HepG2 (cell line): ENCODE data around the gene CCT5. TPM values are rescaled to one million over a fixed set of nuclear protein-coding genes. Genes with fewer than 3 reads are reported as not detected.
A peak's percentile ranks its signal among the peaks of the same experiment; 100 is the strongest.

Source experiments
- KLF12 ChIP-seq: sonication (generic); formaldehyde crosslinking; IDR thresholded peaks from 2 replicates; pipeline ENCODE4 v1.4.0; 2020; ENCODE audit warnings: missing genetic modification reagents, borderline replicate concordance
- KLF9 ChIP-seq: IDR thresholded peaks from 2 replicates; pipeline ENCODE4 v1.6.1; 2016; ENCODE audit warnings: low read depth
- REPIN1 ChIP-seq: sonication (generic); formaldehyde crosslinking; IDR thresholded peaks from 2 replicates; pipeline ENCODE4 v1.8.0; 2022; ENCODE audit warnings: missing genetic modification reagents, low read depth, mild to moderate bottlenecking, borderline replicate concordance
- SOX5 ChIP-seq: IDR thresholded peaks from 2 replicates; pipeline ENCODE4 v1.6.1; 2016; ENCODE audit warnings: borderline replicate concordance
- SRSF1 ChIP-seq: fragments of 200-400 bp; formaldehyde crosslinking; optimal IDR thresholded peaks from 2 replicates; pipeline ENCODE3; 2017; ENCODE audit warnings: mild to moderate bottlenecking, low read depth, low read length, moderate library complexity
- SRY ChIP-seq: sonication (generic); formaldehyde crosslinking; IDR thresholded peaks from 2 replicates; pipeline ENCODE4 v1.8.0; 2022; ENCODE audit warnings: mild to moderate bottlenecking, missing genetic modification reagents
- YY1 ChIP-seq: IDR thresholded peaks from 2 replicates; pipeline ENCODE4 v1.6.1; 2011; ENCODE audit warnings: low read length, low read depth, moderate library complexity, mild to moderate bottlenecking; ENCODE audit not compliant: insufficient read depth, insufficient replicate concordance
- ZBTB8A ChIP-seq: sonication (generic); formaldehyde crosslinking; IDR thresholded peaks from 2 replicates; pipeline ENCODE4 v1.4.0; 2020; ENCODE audit warnings: mild to moderate bottlenecking, low read depth, missing genetic modification reagents, borderline replicate concordance
- ZFYVE20 ChIP-seq: sonication (generic); formaldehyde crosslinking; IDR thresholded peaks from 2 replicates; pipeline ENCODE4 v1.8.0; 2023; ENCODE audit warnings: low read depth, mild to moderate bottlenecking, moderate library complexity, missing genetic modification reagents, borderline replicate concordance
- ZMYM4 ChIP-seq: sonication (generic); formaldehyde crosslinking; IDR thresholded peaks from 2 replicates; pipeline ENCODE4 v1.8.1; 2023; ENCODE audit warnings: mild to moderate bottlenecking, missing genetic modification reagents
- ZNF101 ChIP-seq: sonication (generic); formaldehyde crosslinking; IDR thresholded peaks from 2 replicates; pipeline ENCODE4 v1.4.0; 2020; ENCODE audit warnings: mild to moderate bottlenecking, low read depth, missing genetic modification reagents, borderline replicate concordance
- ZNF224 ChIP-seq: sonication (generic); formaldehyde crosslinking; IDR thresholded peaks from 2 replicates; pipeline ENCODE4 v1.5.0; 2020; ENCODE audit warnings: mild to moderate bottlenecking, missing genetic modification reagents
- ZNF430 ChIP-seq: sonication (generic); formaldehyde crosslinking; IDR thresholded peaks from 2 replicates; pipeline ENCODE4 v1.9.0; 2021; ENCODE audit warnings: mild to moderate bottlenecking, missing genetic modification reagents
- ZNF496 ChIP-seq: sonication (generic); formaldehyde crosslinking; IDR thresholded peaks from 2 replicates; pipeline ENCODE4 v1.8.1; 2023; ENCODE audit warnings: mild to moderate bottlenecking, moderate library complexity, missing genetic modification reagents; ENCODE audit not compliant: insufficient replicate concordance
- ZNF564 ChIP-seq: sonication (generic); formaldehyde crosslinking; IDR thresholded peaks from 2 replicates; pipeline ENCODE4 v1.8.1; 2023; ENCODE audit warnings: mild to moderate bottlenecking, missing genetic modification reagents
- ZZZ3 ChIP-seq: sonication (generic); formaldehyde crosslinking; IDR thresholded peaks from 2 replicates; pipeline ENCODE4 v1.4.0; 2020; ENCODE audit warnings: missing genetic modification reagents, mild to moderate bottlenecking, borderline replicate concordance
- polyA plus RNA-seq, 8 experiments: library from polyadenylated mRNA; depleted of rRNA in 3 of 8; stranded (reverse) in 7 of 8; unstranded in 1 of 8; fragments of >200 nt; fragmentation: Illumina TruSeq in 4 of 8; extraction: Trizol in 4 of 8; gene quantifications; 2 replicates each; pipeline versions ENCODE4 v1.2.1 to v1.2.3, GENCODE V29; 2011 to 2016; ENCODE audit warnings: low read depth in 4 of 8, missing spikeins in 1 of 8, mixed read lengths in 1 of 8; ENCODE audit not compliant: insufficient read depth in 1 of 8
- total RNA-seq, 5 experiments: library from RNA; depleted of rRNA; stranded (reverse); fragments of >200 nt; fragmentation: Illumina TruSeq; extraction: Trizol; gene quantifications; 2 replicates each; pipeline ENCODE4 v1.2.3, GENCODE V29; 2016; ENCODE audit warnings: low read depth in 1 of 5
- TF ChIP-seq, protein P1 (sequence below): sonication (generic); formaldehyde crosslinking; IDR thresholded peaks from 2 replicates; pipeline ENCODE4 v1.5.0; 2020; ENCODE audit warnings: missing genetic modification reagents
- TF ChIP-seq, protein P2 (sequence below): sonication (generic); formaldehyde crosslinking; conservative IDR thresholded peaks from 2 replicates; pipeline ENCODE4 v1.4.0; 2020; ENCODE audit warnings: missing genetic modification reagents
- TF ChIP-seq, protein P3 (sequence below): sonication (generic); formaldehyde crosslinking; IDR thresholded peaks from 2 replicates; pipeline ENCODE4 v1.5.0; 2020; ENCODE audit warnings: missing genetic modification reagents, mild to moderate bottlenecking, borderline replicate concordance
- TF ChIP-seq, protein P4 (sequence below): sonication (generic); formaldehyde crosslinking; IDR thresholded peaks from 2 replicates; pipeline ENCODE4 v1.8.1; 2023; ENCODE audit warnings: missing genetic modification reagents, inconsistent platforms, borderline replicate concordance
- TF ChIP-seq, protein P5 (sequence below): sonication (generic); formaldehyde crosslinking; IDR thresholded peaks from 2 replicates; pipeline ENCODE4 v1.9.0; 2021; ENCODE audit warnings: missing genetic modification reagents, borderline replicate concordance

The CCT5 gene
- total and polyA plus RNA-seq, 2 of the 13 experiments (the other 11 are each of a cell fraction or from before 2014, with no cell fraction given), result 319 to 708 TPM

DNA sequence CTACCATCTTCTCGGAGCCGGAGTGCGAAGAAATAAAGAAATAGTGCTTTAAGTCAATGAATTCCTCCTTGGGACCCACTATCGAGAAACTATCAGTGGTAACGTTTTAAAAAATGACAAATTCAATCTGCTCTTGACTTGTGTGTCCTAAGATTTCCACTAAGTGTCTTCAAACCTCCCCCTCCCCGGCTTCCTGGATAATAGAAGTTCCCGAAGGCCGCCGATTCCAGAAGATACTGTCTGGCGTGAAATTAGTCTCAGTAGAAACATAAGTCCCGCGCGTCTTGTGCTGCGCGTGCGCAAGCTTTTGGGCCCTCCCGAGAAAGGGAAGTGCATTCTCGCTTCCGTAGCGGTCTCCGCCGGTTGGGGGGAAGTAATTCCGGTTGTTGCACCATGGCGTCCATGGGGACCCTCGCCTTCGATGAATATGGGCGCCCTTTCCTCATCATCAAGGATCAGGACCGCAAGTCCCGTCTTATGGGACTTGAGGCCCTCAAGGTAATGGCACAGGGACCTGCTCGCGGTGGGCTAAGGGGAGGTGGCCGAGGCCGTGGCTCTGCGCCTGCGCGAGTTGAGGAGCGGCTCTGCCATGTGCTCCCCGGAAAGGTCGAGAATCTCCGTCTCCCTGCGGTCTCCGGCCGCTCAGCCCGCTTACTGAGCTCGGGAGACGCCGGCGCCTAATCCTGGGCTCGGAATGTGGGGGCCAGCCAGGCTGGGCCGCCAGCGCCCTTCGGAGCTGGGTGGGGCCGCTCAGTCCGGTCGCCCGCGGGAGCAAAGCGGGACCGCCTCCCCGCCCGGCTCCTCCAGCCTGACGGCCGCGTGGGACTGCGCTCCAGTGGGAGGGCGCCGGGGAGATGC is at the start of gene CCT5 (continued):
- TF ChIP-seq, protein P1, sequence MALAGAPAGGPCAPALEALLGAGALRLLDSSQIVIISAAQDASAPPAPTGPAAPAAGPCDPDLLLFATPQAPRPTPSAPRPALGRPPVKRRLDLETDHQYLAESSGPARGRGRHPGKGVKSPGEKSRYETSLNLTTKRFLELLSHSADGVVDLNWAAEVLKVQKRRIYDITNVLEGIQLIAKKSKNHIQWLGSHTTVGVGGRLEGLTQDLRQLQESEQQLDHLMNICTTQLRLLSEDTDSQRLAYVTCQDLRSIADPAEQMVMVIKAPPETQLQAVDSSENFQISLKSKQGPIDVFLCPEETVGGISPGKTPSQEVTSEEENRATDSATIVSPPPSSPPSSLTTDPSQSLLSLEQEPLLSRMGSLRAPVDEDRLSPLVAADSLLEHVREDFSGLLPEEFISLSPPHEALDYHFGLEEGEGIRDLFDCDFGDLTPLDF (CRISPR knock-in tag), result no peak
- TF ChIP-seq, protein P2, sequence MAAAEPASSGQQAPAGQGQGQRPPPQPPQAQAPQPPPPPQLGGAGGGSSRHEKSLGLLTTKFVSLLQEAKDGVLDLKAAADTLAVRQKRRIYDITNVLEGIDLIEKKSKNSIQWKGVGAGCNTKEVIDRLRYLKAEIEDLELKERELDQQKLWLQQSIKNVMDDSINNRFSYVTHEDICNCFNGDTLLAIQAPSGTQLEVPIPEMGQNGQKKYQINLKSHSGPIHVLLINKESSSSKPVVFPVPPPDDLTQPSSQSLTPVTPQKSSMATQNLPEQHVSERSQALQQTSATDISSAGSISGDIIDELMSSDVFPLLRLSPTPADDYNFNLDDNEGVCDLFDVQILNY (CRISPR knock-in tag), result no peak
- 0 out of 2 replicates have a peak, but pooled peaks have one; percentile 4 for TF ChIP-seq ZMYM4 (CRISPR knock-in tag)
- TF ChIP-seq ZNF496 (CRISPR knock-in tag), result no peak
- TF ChIP-seq KLF12, result no peak
- TF ChIP-seq, protein P3, sequence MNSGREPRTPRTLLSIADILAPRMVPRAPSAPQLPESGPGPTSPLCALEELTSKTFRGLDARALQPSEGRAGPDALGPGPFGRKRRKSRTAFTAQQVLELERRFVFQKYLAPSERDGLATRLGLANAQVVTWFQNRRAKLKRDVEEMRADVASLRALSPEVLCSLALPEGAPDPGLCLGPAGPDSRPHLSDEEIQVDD (CRISPR knock-in tag), result no peak
- TF ChIP-seq SOX5 (CRISPR knock-in tag), result no peak
- peak; percentile 86 for TF ChIP-seq YY1
- TF ChIP-seq SRSF1, result no peak
- TF ChIP-seq ZNF430 (CRISPR knock-in tag), result no peak
- TF ChIP-seq ZNF224 (CRISPR knock-in tag), result peak; percentile 66; the same call in 1 of the 2 replicates
- TF ChIP-seq KLF9, result no peak
- peak; percentile 78; the same call in 1 of the 2 replicates for TF ChIP-seq SRY (CRISPR knock-in tag)
- no peak; the same call in 1 of the 2 replicates for TF ChIP-seq REPIN1 (CRISPR knock-in tag)
- TF ChIP-seq, protein P4, sequence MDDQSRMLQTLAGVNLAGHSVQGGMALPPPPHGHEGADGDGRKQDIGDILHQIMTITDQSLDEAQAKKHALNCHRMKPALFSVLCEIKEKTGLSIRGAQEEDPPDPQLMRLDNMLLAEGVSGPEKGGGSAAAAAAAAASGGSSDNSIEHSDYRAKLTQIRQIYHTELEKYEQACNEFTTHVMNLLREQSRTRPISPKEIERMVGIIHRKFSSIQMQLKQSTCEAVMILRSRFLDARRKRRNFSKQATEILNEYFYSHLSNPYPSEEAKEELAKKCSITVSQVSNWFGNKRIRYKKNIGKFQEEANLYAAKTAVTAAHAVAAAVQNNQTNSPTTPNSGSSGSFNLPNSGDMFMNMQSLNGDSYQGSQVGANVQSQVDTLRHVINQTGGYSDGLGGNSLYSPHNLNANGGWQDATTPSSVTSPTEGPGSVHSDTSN (CRISPR knock-in tag), result no peak
- TF ChIP-seq, protein P5, sequence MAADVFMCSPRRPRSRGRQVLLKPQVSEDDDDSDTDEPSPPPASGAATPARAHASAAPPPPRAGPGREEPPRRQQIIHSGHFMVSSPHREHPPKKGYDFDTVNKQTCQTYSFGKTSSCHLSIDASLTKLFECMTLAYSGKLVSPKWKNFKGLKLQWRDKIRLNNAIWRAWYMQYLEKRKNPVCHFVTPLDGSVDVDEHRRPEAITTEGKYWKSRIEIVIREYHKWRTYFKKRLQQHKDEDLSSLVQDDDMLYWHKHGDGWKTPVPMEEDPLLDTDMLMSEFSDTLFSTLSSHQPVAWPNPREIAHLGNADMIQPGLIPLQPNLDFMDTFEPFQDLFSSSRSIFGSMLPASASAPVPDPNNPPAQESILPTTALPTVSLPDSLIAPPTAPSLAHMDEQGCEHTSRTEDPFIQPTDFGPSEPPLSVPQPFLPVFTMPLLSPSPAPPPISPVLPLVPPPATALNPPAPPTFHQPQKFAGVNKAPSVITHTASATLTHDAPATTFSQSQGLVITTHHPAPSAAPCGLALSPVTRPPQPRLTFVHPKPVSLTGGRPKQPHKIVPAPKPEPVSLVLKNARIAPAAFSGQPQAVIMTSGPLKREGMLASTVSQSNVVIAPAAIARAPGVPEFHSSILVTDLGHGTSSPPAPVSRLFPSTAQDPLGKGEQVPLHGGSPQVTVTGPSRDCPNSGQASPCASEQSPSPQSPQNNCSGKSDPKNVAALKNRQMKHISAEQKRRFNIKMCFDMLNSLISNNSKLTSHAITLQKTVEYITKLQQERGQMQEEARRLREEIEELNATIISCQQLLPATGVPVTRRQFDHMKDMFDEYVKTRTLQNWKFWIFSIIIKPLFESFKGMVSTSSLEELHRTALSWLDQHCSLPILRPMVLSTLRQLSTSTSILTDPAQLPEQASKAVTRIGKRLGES (CRISPR knock-in tag), result no peak
- TF ChIP-seq ZNF101, result no peak
- TF ChIP-seq ZZZ3 (CRISPR knock-in tag), result no peak
- no peak for TF ChIP-seq ZFYVE20
- peak; percentile 44; the same call in 1 of the 2 replicates for TF ChIP-seq ZNF564
- TF ChIP-seq ZBTB8A (CRISPR knock-in tag), result no peak
